ENCODE data around the gene FTO.

The FTO gene

DNA sequence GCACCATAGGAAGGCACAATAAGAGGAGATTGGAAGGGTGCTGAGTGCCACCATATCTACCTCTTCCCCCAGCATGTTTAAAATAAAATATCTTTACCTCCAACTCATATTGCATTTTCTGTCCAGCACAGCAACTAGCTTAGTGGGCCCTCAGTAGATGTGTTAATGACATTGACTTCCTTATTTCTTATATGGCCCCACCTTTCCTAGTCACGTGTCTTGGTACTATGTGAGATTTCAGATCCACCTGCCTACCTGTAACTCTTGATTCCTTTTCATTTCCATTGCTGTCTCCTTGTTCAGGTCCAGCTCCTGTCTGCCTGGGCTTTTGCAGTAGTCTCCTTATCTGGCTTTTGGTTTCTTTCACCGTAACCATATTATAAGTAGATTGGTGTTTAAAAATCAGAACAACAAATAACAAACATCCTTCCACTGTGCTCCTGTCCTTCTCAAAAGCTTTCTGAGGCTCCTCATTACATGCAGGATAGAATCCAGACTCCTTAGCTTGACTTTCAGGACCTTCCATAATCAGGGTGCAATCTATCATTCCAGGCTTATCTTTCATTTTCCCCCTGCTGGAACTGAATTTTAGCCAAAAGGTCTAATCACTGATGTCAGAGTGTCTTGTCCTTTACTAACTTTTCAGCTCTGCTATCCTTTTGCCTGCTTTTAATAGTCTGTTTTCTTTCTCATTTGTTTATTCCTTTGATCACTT lies 71.3 kb downstream of the FTO start:
- Histone ChIP-seq H3K9ac (ENCODE audit: insufficient read length) (no peak overlapping the region), H3K4me3 (peak overlapping the region; percentile 58; the same call in 1 of the 2 replicates), H3K36me3 (ENCODE audit: insufficient read depth, low read length) (no peaks in the 10 kb centered on the region), H3K27ac (0 out of 2 replicates have a peak overlapping the region, but pooled peaks have one; percentile 79), H3K9me3 (ENCODE audit: low read depth, low read length) (no peaks in the 10 kb centered on the region)
- TF ChIP-seq POLR2AphosphoS5 (IDR thresholded peaks at IDR 0.05; ENCODE audit: borderline replicate concordance, low read depth, low read length): no peak
- no peak for TF ChIP-seq FOXP2 (optimal IDR thresholded peaks at IDR 0.05; ENCODE audit: control extremely low read depth, extremely low read length, insufficient read depth)
- TF ChIP-seq EZH2 (IDR thresholded peaks at IDR 0.05): no peak
- DNase-seq (ENCODE audit: low read depth, low spot score): no peak

DNA sequence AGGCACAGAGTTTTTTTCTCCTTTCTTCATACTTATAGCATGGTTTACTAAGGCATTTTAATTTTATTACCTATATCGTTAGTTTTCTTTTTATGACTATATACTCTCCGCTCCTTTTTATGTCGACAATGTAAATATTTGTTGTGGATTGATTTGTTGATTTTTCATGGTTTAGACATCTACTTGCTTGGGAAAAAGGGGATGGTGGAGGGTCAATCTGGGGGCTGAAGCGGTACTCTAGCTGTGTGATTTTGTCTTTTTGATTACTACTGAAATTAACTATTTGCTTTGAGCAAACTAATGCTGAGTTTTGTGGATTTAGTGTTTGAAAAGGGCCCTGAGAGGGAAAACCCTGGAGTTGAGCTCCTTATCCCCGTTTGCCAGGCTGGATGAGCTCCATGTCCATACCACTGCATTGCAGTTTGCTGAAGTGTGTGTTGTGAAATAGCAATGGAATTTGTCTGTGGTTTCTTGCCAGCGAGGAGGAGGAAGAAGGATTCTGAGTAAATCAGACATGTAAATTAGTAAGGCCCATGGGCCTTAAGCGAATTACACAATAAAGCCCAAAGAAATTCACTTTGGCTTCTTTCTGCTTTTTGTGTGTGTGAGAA lies 72.0 kb downstream of the FTO start:
- peak; percentile 71 for DNase-seq (ENCODE audit: low read depth, low spot score)
- Histone ChIP-seq H3K9ac (ENCODE audit: insufficient read length) (no peak overlapping the region), H3K36me3 (ENCODE audit: insufficient read depth, low read length) (no peaks in the 10 kb centered on the region), H3K4me3 (peak overlapping the region; percentile 58), H3K9me3 (ENCODE audit: low read depth, low read length) (no peaks in the 10 kb centered on the region), H3K27ac (peak overlapping the region; percentile 79)
- TF ChIP-seq EZH2 (IDR thresholded peaks at IDR 0.05) (no peak), FOXP2 (optimal IDR thresholded peaks at IDR 0.05; ENCODE audit: control extremely low read depth, extremely low read length, insufficient read depth) (no peak), POLR2AphosphoS5 (IDR thresholded peaks at IDR 0.05; ENCODE audit: borderline replicate concordance, low read depth, low read length) (no peak)

DNA sequence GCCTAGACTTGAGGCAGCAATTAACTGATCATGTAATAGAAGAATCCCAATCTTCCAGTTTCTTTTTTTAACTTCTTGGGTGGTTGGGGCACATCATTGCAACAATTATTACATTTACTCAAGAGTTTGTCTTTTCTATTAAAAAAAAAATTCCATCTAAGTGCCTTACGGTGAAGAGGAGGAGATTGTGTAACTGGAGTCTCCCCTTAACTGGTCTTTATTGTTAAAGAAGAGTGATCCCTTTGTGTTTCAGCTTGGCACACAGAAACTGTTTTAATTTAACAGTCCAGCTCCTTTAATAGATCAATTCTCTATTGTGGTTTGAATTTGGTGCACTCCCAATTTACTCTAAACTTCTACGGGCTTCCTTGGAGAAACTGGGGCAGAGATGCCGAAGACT lies 75.2 kb downstream of the FTO start:
- no peak overlapping the region for H3K9ac ChIP-seq (ENCODE audit: insufficient read length)
- no peak overlapping the region for H3K4me3 ChIP-seq
- H3K36me3 ChIP-seq (ENCODE audit: insufficient read depth, low read length): no peaks in the 10 kb centered on the region
- DNase-seq (ENCODE audit: low read depth, low spot score): no peak
- no peak overlapping the region for H3K27ac ChIP-seq
- no peaks in the 10 kb centered on the region for H3K9me3 ChIP-seq (ENCODE audit: low read depth, low read length)
- TF ChIP-seq EZH2 (IDR thresholded peaks at IDR 0.05): no peak
- no peak for TF ChIP-seq FOXP2 (optimal IDR thresholded peaks at IDR 0.05; ENCODE audit: control extremely low read depth, extremely low read length, insufficient read depth)
- no peak for TF ChIP-seq POLR2AphosphoS5 (IDR thresholded peaks at IDR 0.05; ENCODE audit: borderline replicate concordance, low read depth, low read length)

DNA sequence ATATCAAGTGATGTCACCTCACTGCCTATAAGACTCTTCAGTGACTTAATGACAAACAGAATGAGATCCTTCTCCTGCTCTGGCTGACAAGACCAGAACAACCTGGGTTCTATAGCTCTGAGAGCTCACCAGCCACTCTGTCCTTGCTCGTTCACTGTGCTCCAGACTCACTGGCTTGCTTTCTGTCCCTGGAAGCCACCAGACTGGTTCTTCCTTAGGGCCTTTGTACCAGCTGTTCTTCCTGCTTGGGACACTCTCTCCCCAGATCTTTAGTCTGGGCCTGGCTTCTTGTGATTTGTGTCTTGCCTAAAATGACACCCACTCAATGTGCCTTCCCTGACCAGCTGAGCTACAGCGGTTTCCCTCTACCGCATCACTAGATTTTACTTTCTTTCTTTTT lies 76.1 kb downstream of the FTO start:
- Histone ChIP-seq H3K9ac (ENCODE audit: insufficient read length) (no peak overlapping the region), H3K9me3 (ENCODE audit: low read depth, low read length) (no peaks in the 10 kb centered on the region), H3K4me3 (no peak overlapping the region), H3K36me3 (ENCODE audit: insufficient read depth, low read length) (no peaks in the 10 kb centered on the region), H3K27ac (no peak overlapping the region)
- TF ChIP-seq FOXP2 (optimal IDR thresholded peaks at IDR 0.05; ENCODE audit: control extremely low read depth, extremely low read length, insufficient read depth): no peak
- TF ChIP-seq POLR2AphosphoS5 (IDR thresholded peaks at IDR 0.05; ENCODE audit: borderline replicate concordance, low read depth, low read length): no peak
- no peak for TF ChIP-seq EZH2 (IDR thresholded peaks at IDR 0.05)
- no peak for DNase-seq (ENCODE audit: low read depth, low spot score)

DNA sequence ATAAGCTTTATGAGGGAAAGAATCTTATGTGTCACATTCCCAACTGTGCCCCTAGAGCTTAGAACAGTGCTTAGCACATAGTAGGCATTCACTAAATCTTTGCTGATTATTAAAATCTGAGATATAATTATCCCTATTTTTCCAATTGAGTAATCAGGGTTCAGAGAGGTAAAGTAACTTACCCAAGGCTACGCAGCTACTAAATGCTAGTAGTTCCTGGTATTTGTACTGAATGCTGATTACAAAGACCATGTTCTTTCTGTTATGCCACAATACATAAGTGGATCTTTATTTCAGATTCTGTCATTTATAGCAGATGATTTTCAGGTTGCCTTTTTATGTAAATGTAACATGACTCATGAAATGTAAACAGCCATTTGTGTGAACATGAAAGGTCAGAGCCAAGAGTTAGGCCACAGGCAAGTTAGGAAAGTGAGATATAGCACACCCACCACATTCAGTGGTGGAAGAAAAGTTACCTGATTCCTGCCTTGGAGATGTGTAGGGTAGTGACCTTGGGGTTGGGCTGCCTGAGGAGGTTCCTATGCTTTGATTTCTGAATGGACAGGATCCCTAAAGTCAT lies 77.2 kb downstream of the FTO start:
- Histone ChIP-seq H3K36me3 (ENCODE audit: insufficient read depth, low read length) (no peaks in the 10 kb centered on the region), H3K4me3 (no peak overlapping the region), H3K27ac (no peak overlapping the region), H3K9ac (ENCODE audit: insufficient read length) (no peak overlapping the region), H3K9me3 (ENCODE audit: low read depth, low read length) (no peaks in the 10 kb centered on the region)
- no peak for TF ChIP-seq POLR2AphosphoS5 (IDR thresholded peaks at IDR 0.05; ENCODE audit: borderline replicate concordance, low read depth, low read length)
- TF ChIP-seq FOXP2 (optimal IDR thresholded peaks at IDR 0.05; ENCODE audit: control extremely low read depth, extremely low read length, insufficient read depth): no peak
- no peak for TF ChIP-seq EZH2 (IDR thresholded peaks at IDR 0.05)
- no peak for DNase-seq (ENCODE audit: low read depth, low spot score)

DNA sequence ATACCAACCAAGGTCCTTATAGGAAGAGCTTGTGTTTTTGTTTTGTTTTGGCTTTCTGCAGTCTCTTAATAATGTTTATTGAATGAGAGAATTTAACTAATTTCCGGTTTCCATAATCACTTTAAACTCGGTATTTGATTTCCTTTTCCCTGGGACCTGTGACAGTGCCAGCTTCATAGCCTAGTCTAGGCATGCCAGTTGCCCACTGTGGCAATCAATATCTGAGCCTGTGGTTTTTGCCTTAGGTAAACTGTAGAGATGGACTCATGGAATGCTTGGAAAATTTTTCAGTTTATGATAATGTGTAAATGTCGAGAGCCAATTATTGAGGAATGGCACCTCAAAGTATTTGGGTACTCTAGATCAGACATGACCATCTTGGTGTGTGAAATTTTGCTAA lies 78.2 kb downstream of the FTO start:
- Histone ChIP-seq H3K27ac (no peak overlapping the region), H3K4me3 (no peak overlapping the region), H3K36me3 (ENCODE audit: insufficient read depth, low read length) (no peaks in the 10 kb centered on the region), H3K9me3 (ENCODE audit: low read depth, low read length) (no peaks in the 10 kb centered on the region), H3K9ac (ENCODE audit: insufficient read length) (no peak overlapping the region)
- DNase-seq (ENCODE audit: low read depth, low spot score): no peak
- TF ChIP-seq POLR2AphosphoS5 (IDR thresholded peaks at IDR 0.05; ENCODE audit: borderline replicate concordance, low read depth, low read length) (no peak), FOXP2 (optimal IDR thresholded peaks at IDR 0.05; ENCODE audit: control extremely low read depth, extremely low read length, insufficient read depth) (no peak), EZH2 (IDR thresholded peaks at IDR 0.05) (no peak)

DNA sequence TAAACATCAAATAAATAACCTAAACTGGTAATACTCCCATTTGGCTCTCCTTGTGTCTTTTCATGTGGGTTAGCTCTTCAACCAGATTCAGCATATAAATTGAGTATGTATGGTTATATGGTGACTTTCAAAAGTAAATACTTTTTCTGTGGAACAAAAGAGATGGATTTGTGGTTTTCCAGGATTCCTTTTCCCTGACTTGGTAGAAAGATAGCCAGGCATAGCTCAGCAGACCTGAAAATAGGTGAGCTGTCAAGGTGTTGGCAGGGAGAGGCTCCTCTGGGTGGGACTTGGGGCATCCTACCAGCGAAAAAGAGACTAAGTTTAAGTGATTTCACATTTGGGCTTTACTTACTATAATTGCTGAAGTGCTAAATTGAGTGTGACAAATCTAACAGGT lies 80.3 kb downstream of the FTO start:
- Histone ChIP-seq H3K9ac (ENCODE audit: insufficient read length) (no peak overlapping the region), H3K4me3 (no peak overlapping the region), H3K27ac (no peak overlapping the region), H3K36me3 (ENCODE audit: insufficient read depth, low read length) (no peaks in the 10 kb centered on the region), H3K9me3 (ENCODE audit: low read depth, low read length) (no peaks in the 10 kb centered on the region)
- no peak for DNase-seq (ENCODE audit: low read depth, low spot score)
- TF ChIP-seq FOXP2 (optimal IDR thresholded peaks at IDR 0.05; ENCODE audit: control extremely low read depth, extremely low read length, insufficient read depth) (no peak), POLR2AphosphoS5 (IDR thresholded peaks at IDR 0.05; ENCODE audit: borderline replicate concordance, low read depth, low read length) (no peak), EZH2 (IDR thresholded peaks at IDR 0.05) (no peak)

DNA sequence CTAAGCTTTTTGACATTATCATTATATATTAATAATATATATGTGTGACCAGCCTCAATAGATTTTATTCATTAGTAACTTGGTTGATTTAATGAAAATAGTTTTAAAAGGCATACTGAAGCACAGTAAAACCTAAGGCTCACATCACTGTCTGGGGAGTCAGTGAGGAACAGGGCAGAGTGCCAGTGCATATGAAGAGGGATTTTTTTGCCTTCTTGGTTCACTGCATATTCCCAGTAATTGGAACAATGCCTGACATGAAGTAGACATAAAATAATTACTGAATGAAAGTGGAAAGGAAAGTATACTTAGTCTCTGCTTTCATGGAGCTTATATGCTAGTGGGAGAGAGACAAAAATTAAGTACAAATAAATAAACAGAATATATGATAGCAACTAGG lies 81.1 kb downstream of the FTO start:
- Histone ChIP-seq H3K9me3 (ENCODE audit: low read depth, low read length) (no peaks in the 10 kb centered on the region), H3K4me3 (no peak overlapping the region), H3K27ac (no peak overlapping the region), H3K36me3 (ENCODE audit: insufficient read depth, low read length) (no peaks in the 10 kb centered on the region), H3K9ac (ENCODE audit: insufficient read length) (no peak overlapping the region)
- no peak for TF ChIP-seq EZH2 (IDR thresholded peaks at IDR 0.05)
- TF ChIP-seq POLR2AphosphoS5 (IDR thresholded peaks at IDR 0.05; ENCODE audit: borderline replicate concordance, low read depth, low read length): no peak
- no peak for TF ChIP-seq FOXP2 (optimal IDR thresholded peaks at IDR 0.05; ENCODE audit: control extremely low read depth, extremely low read length, insufficient read depth)
- no peak for DNase-seq (ENCODE audit: low read depth, low spot score)

Data from SK-N-MC (cell line).